Peyer's patch (tissue), 4 donors: Measurements from ENCODE around the gene TES.

ENCODE experiments used
- POLR2A ChIP-seq, 2 donors: fragments of 450-650 bp; IDR thresholded peaks; one replicate each; pipeline ENCODE4 v1.5.1; 2017; ENCODE audit warnings: antibody characterized with exemption in 2 of 2, mild to moderate bottlenecking in 2 of 2, moderate library complexity in 2 of 2
- TF ChIP-seq, protein P1 (sequence below), 6 experiments: fragments of 450-650 bp in 4 of 6; fragments of 200-600 bp in 2 of 6; sonication (generic) in 1 of 6; IDR thresholded peaks; one replicate each; pipeline ENCODE4 v1.5.1; 2017 to 2019; ENCODE audit warnings: antibody characterized with exemption in 6 of 6, mild to moderate bottlenecking in 3 of 6, moderate library complexity in 1 of 6

- TF ChIP-seq, protein P1, sequence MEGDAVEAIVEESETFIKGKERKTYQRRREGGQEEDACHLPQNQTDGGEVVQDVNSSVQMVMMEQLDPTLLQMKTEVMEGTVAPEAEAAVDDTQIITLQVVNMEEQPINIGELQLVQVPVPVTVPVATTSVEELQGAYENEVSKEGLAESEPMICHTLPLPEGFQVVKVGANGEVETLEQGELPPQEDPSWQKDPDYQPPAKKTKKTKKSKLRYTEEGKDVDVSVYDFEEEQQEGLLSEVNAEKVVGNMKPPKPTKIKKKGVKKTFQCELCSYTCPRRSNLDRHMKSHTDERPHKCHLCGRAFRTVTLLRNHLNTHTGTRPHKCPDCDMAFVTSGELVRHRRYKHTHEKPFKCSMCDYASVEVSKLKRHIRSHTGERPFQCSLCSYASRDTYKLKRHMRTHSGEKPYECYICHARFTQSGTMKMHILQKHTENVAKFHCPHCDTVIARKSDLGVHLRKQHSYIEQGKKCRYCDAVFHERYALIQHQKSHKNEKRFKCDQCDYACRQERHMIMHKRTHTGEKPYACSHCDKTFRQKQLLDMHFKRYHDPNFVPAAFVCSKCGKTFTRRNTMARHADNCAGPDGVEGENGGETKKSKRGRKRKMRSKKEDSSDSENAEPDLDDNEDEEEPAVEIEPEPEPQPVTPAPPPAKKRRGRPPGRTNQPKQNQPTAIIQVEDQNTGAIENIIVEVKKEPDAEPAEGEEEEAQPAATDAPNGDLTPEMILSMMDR (IDR thresholded peaks at IDR 0.05): no peak
- TF ChIP-seq POLR2A (IDR thresholded peaks at IDR 0.05): no peak
Measured at GRCh38 chr7:116223588-116223987, 13.2 kb downstream of the TES start.
